ENCODE data around the gene FCHSD2.

Gene FCHSD2

GRCh38 chr11:72821221-72821919, 320.7 kb downstream of the FCHSD2 start:
- Histone ChIP-seq H3K27ac (ENCODE audit: low read length) (peak overlapping the region; percentile 6), H3K9me3 (ENCODE audit: control insufficient read depth in 2 of 2, low read length in 2 of 2) (no peaks in the 10 kb centered on the region), H3K9ac (ENCODE audit: low read length in 2 of 2) (peak overlapping the region; percentile 71 to 80), H3K36me3 (ENCODE audit: control insufficient read depth in 2 of 2, insufficient read depth in 2 of 2, low read length in 2 of 2) (peaks cover 3 to 11% of the 10 kb centered on the region in 2 donors), H3K4me3 (ENCODE audit: low read length in 2 of 2) (peak overlapping the region; percentile 63 to 81), H3K27me3 (ENCODE audit: control insufficient read depth in 1 of 2, insufficient read depth in 2 of 2, low read length in 2 of 2) (no peaks in the 10 kb centered on the region), H3K4me1 (ENCODE audit: control insufficient read depth, insufficient read depth, low read length) (peaks cover 17% of the 10 kb centered on the region)

- Histone ChIP-seq H3K9me3 (ENCODE audit: control insufficient read depth in 2 of 2, low read length in 2 of 2) (no peaks in the 10 kb centered on the region), H3K9ac (ENCODE audit: low read length in 2 of 2) (no peak overlapping the region), H3K4me1 (ENCODE audit: control insufficient read depth, insufficient read depth, low read length) (peaks cover 21% of the 10 kb centered on the region), H3K27ac (ENCODE audit: low read length) (no peak overlapping the region), H3K4me3 (ENCODE audit: low read length in 2 of 2) (no peak overlapping the region), H3K27me3 (ENCODE audit: control insufficient read depth in 1 of 2, insufficient read depth in 2 of 2, low read length in 2 of 2) (no peaks in the 10 kb centered on the region), H3K36me3 (ENCODE audit: control insufficient read depth in 2 of 2, insufficient read depth in 2 of 2, low read length in 2 of 2) (peaks cover 3 to 11% of the 10 kb centered on the region in 2 donors)
Observed at GRCh38 chr11:72820439-72821139, 321.5 kb downstream of the FCHSD2 start.

GRCh38 chr11:72818971-72819370, 323.1 kb downstream of the FCHSD2 start:
- Histone ChIP-seq H3K27ac (ENCODE audit: low read length) (no peak overlapping the region), H3K4me1 (ENCODE audit: control insufficient read depth, insufficient read depth, low read length) (peaks cover 30% of the 10 kb centered on the region), H3K27me3 (ENCODE audit: control insufficient read depth in 1 of 2, insufficient read depth in 2 of 2, low read length in 2 of 2) (no peaks in the 10 kb centered on the region), H3K4me3 (ENCODE audit: low read length in 2 of 2) (no peak overlapping the region), H3K9ac (ENCODE audit: low read length in 2 of 2) (no peak overlapping the region), H3K9me3 (ENCODE audit: control insufficient read depth in 2 of 2, low read length in 2 of 2) (no peaks in the 10 kb centered on the region), H3K36me3 (ENCODE audit: control insufficient read depth in 2 of 2, insufficient read depth in 2 of 2, low read length in 2 of 2) (peaks cover 3 to 11% of the 10 kb centered on the region in 2 donors)

GRCh38 chr11:72817966-72818365, 324.2 kb downstream of the FCHSD2 start:
- Histone ChIP-seq H3K4me3 (ENCODE audit: low read length in 2 of 2) (no peak overlapping the region), H3K27ac (ENCODE audit: low read length) (no peak overlapping the region), H3K4me1 (ENCODE audit: control insufficient read depth, insufficient read depth, low read length) (peaks cover 38% of the 10 kb centered on the region), H3K36me3 (ENCODE audit: control insufficient read depth in 2 of 2, insufficient read depth in 2 of 2, low read length in 2 of 2) (peaks cover 3 to 11% of the 10 kb centered on the region in 2 donors), H3K27me3 (ENCODE audit: control insufficient read depth in 1 of 2, insufficient read depth in 2 of 2, low read length in 2 of 2) (no peaks in the 10 kb centered on the region), H3K9me3 (ENCODE audit: control insufficient read depth in 2 of 2, low read length in 2 of 2) (no peaks in the 10 kb centered on the region), H3K9ac (ENCODE audit: low read length in 2 of 2) (no peak overlapping the region)

- peaks cover 3 to 11% of the 10 kb centered on the region in 2 donors for H3K36me3 ChIP-seq (ENCODE audit: control insufficient read depth in 2 of 2, insufficient read depth in 2 of 2, low read length in 2 of 2)
- peaks cover 40% of the 10 kb centered on the region for H3K4me1 ChIP-seq (ENCODE audit: control insufficient read depth, insufficient read depth, low read length)
- H3K27me3 ChIP-seq (ENCODE audit: control insufficient read depth in 1 of 2, insufficient read depth in 2 of 2, low read length in 2 of 2): no peaks in the 10 kb centered on the region
- no peak overlapping the region for H3K4me3 ChIP-seq (ENCODE audit: low read length in 2 of 2)
- no peaks in the 10 kb centered on the region for H3K9me3 ChIP-seq (ENCODE audit: control insufficient read depth in 2 of 2, low read length in 2 of 2)
- no peak overlapping the region for H3K9ac ChIP-seq (ENCODE audit: low read length in 2 of 2)
- no peak overlapping the region for H3K27ac ChIP-seq (ENCODE audit: low read length)
Observed at GRCh38 chr11:72816404-72816990, 325.6 kb downstream of the FCHSD2 start.

- Histone ChIP-seq H3K27me3 (ENCODE audit: control insufficient read depth in 1 of 2, insufficient read depth in 2 of 2, low read length in 2 of 2) (no peaks in the 10 kb centered on the region), H3K4me3 (ENCODE audit: low read length in 2 of 2) (peak overlapping the region; percentile 88 to 97), H3K9ac (ENCODE audit: low read length in 2 of 2) (peak overlapping the region; percentile 85 to 86), H3K9me3 (ENCODE audit: control insufficient read depth in 2 of 2, low read length in 2 of 2) (no peaks in the 10 kb centered on the region), H3K36me3 (ENCODE audit: control insufficient read depth in 2 of 2, insufficient read depth in 2 of 2, low read length in 2 of 2) (peaks cover 3 to 10% of the 10 kb centered on the region in 2 donors), H3K4me1 (ENCODE audit: control insufficient read depth, insufficient read depth, low read length) (peaks cover 33% of the 10 kb centered on the region), H3K27ac (ENCODE audit: low read length) (no peak overlapping the region)
Observed at GRCh38 chr11:72815110-72815618, 327.0 kb downstream of the FCHSD2 start.

- peaks cover 33% of the 10 kb centered on the region for H3K4me1 ChIP-seq (ENCODE audit: control insufficient read depth, insufficient read depth, low read length)
Observed at GRCh38 chr11:72814286-72815109, 327.6 kb downstream of the FCHSD2 start, which contains the start of gene ATG16L2. TSS of gene ATG16L2 (plus strand) at chr11:72814411. CDS start at chr11:72814446, 35 bp downstream.

GRCh38 chr11:72813740-72814285, 328.3 kb downstream of the FCHSD2 start:
- Histone ChIP-seq H3K27me3 (ENCODE audit: control insufficient read depth in 1 of 2, insufficient read depth in 2 of 2, low read length in 2 of 2) (no peaks in the 10 kb centered on the region), H3K4me1 (ENCODE audit: control insufficient read depth, insufficient read depth, low read length) (peaks cover 33% of the 10 kb centered on the region), H3K4me3 (ENCODE audit: low read length in 2 of 2) (peak overlapping the region; percentile 88 to 97), H3K27ac (ENCODE audit: low read length) (peak overlapping the region; percentile 88), H3K9ac (ENCODE audit: low read length in 2 of 2) (peak overlapping the region; percentile 85), H3K9me3 (ENCODE audit: control insufficient read depth in 2 of 2, low read length in 2 of 2) (no peaks in the 10 kb centered on the region), H3K36me3 (ENCODE audit: control insufficient read depth in 2 of 2, insufficient read depth in 2 of 2, low read length in 2 of 2) (peaks cover 3 to 11% of the 10 kb centered on the region in 2 donors)

More at GRCh38 chr11:72814286-72815109, 327.6 kb downstream of the FCHSD2 start, which contains the start of gene ATG16L2:
- Histone ChIP-seq H3K36me3 (ENCODE audit: control insufficient read depth in 2 of 2, insufficient read depth in 2 of 2, low read length in 2 of 2) (peaks cover 3 to 10% of the 10 kb centered on the region in 2 donors), H3K27me3 (ENCODE audit: control insufficient read depth in 1 of 2, insufficient read depth in 2 of 2, low read length in 2 of 2) (no peaks in the 10 kb centered on the region), H3K9ac (ENCODE audit: low read length in 2 of 2) (peak within 1 kb of the TSS; percentile 85 to 86), H3K27ac (ENCODE audit: low read length) (peak within 1 kb of the TSS; percentile 88), H3K4me3 (ENCODE audit: low read length in 2 of 2) (peak within 1 kb of the TSS; percentile 88 to 97), H3K9me3 (ENCODE audit: control insufficient read depth in 2 of 2, low read length in 2 of 2) (no peaks in the 10 kb centered on the region)

GRCh38 chr11:72812967-72813739, 329.0 kb downstream of the FCHSD2 start:
- Histone ChIP-seq H3K4me3 (ENCODE audit: low read length in 2 of 2) (peak overlapping the region; percentile 88 to 97), H3K27ac (ENCODE audit: low read length) (peak overlapping the region; percentile 88), H3K36me3 (ENCODE audit: control insufficient read depth in 2 of 2, insufficient read depth in 2 of 2, low read length in 2 of 2) (peaks cover 3 to 9% of the 10 kb centered on the region in 2 donors), H3K4me1 (ENCODE audit: control insufficient read depth, insufficient read depth, low read length) (peaks cover 33% of the 10 kb centered on the region), H3K27me3 (ENCODE audit: control insufficient read depth in 1 of 2, insufficient read depth in 2 of 2, low read length in 2 of 2) (no peaks in the 10 kb centered on the region), H3K9ac (ENCODE audit: low read length in 2 of 2) (peak overlapping the region; percentile 85), H3K9me3 (ENCODE audit: control insufficient read depth in 2 of 2, low read length in 2 of 2) (no peaks in the 10 kb centered on the region)

Data from stomach smooth muscle (tissue), 2 donors.